Measurements from ENCODE around the gene IFNB1. TPM values are rescaled to one million over a fixed set of nuclear protein-coding genes. Genes with fewer than 3 reads are reported as not detected.

IFNB1 gene
- total and polyA plus RNA-seq, 3 donors from 2014 or later = not detected

DNA sequence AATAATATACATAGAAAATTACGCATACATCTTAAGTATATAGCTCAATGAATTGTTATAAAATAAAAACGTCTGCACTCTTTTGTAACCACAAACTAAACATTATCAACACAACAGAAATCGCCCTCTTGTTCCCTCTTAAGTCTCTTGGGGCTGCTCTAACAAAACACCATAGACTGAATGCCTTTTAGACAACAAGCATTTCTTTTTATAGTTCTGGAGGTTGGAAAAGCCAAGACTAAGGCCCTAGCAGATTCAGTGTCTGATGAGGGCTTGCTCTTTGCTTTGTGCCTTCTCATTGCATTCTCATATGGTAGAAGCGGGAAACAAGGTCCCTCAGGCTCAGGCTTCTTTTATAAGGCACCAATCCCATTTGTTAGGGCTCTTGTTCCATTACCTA lies 4.9 kb upstream of the IFNB1 start:
- Histone ChIP-seq H3K4me3 (no peak overlapping the region), H3K9me3 (no peaks in the 10 kb centered on the region), H3K27ac (no peak overlapping the region), H3K36me3 (ENCODE audit: low read depth, missing control alignments) (no peaks in the 10 kb centered on the region), H3K27me3 (no peaks in the 10 kb centered on the region), H3K4me1 (no peaks in the 10 kb centered on the region)
- DNase-seq = no peak
- 69 to 72% methylated on average over 4 of the region's 4 CpGs for WGBS, 2 donors
- intact Hi-C loops (cut with DNase I; ENCODE audit: low total_unique reads) = no loop called here
- no peak for TF ChIP-seq POLR2A (IDR thresholded peaks at IDR 0.05)
- TF ChIP-seq, protein P1, sequence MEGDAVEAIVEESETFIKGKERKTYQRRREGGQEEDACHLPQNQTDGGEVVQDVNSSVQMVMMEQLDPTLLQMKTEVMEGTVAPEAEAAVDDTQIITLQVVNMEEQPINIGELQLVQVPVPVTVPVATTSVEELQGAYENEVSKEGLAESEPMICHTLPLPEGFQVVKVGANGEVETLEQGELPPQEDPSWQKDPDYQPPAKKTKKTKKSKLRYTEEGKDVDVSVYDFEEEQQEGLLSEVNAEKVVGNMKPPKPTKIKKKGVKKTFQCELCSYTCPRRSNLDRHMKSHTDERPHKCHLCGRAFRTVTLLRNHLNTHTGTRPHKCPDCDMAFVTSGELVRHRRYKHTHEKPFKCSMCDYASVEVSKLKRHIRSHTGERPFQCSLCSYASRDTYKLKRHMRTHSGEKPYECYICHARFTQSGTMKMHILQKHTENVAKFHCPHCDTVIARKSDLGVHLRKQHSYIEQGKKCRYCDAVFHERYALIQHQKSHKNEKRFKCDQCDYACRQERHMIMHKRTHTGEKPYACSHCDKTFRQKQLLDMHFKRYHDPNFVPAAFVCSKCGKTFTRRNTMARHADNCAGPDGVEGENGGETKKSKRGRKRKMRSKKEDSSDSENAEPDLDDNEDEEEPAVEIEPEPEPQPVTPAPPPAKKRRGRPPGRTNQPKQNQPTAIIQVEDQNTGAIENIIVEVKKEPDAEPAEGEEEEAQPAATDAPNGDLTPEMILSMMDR (IDR thresholded peaks at IDR 0.05) = no peak

DNA sequence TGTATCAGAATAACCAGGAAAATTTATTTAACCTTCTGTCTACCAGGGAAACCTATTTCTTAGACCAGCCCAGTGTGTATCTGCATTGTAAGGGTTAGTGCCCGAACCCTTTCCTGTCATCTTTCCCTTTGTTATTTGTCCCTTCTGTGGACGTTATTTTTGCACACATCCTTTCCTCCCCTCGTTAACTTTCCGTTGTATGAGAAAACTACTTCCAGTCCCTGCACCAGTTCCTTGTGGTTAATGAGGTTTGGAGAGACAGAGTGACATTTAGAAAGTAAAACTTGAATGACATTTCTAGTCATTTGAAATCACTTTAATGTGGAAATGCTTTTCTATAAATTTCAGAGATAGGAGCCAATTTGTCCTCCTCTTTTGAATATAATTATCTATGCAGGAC lies 4.3 kb upstream of the IFNB1 start:
- TF ChIP-seq POLR2A (IDR thresholded peaks at IDR 0.05) = no peak
- TF ChIP-seq, protein P1 (IDR thresholded peaks at IDR 0.05) = no peak
- H3K27me3 ChIP-seq = no peaks in the 10 kb centered on the region
- WGBS, 2 donors = 50 to 56% methylated on average over 4 of the region's 4 CpGs
- DNase-seq = no peak
- intact Hi-C loops (cut with DNase I; ENCODE audit: low total_unique reads) = no loop called here
- H3K4me1 ChIP-seq = no peaks in the 10 kb centered on the region
- H3K9me3 ChIP-seq = no peaks in the 10 kb centered on the region
- H3K36me3 ChIP-seq (ENCODE audit: low read depth, missing control alignments) = no peaks in the 10 kb centered on the region
- no peak overlapping the region for H3K4me3 ChIP-seq
- H3K27ac ChIP-seq = no peak overlapping the region

DNA sequence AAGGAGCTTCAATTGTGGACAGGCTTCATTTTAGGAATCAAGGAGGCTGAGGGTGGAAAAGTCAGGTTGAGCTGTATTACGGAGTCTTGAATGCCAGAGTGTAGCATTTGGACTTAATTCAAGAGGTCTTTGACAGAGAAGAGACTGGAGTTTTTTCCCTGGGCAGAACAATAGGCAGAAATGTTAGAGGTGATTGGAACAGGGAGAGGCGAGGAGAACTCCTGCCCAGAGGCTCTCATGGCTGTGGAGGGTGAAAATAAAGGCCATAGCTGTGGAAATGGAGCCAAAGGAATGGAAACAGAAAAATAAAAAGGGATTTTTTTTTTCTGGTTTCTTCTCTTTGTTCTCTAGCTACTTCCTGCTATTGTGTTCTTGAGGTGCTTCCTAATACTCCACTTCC lies 3.7 kb upstream of the IFNB1 start:
- no peaks in the 10 kb centered on the region for H3K4me1 ChIP-seq
- WGBS, 2 donors = 76 to 84% methylated on average over 2 of the region's 2 CpGs
- H3K27ac ChIP-seq = no peak overlapping the region
- H3K9me3 ChIP-seq = no peaks in the 10 kb centered on the region
- no peaks in the 10 kb centered on the region for H3K36me3 ChIP-seq (ENCODE audit: low read depth, missing control alignments)
- no peak overlapping the region for H3K4me3 ChIP-seq
- H3K27me3 ChIP-seq = no peaks in the 10 kb centered on the region
- no peak for TF ChIP-seq POLR2A (IDR thresholded peaks at IDR 0.05)
- TF ChIP-seq, protein P1 (IDR thresholded peaks at IDR 0.05) = no peak
- no peak for DNase-seq
- intact Hi-C loops (cut with DNase I; ENCODE audit: low total_unique reads) = no loop called here

DNA sequence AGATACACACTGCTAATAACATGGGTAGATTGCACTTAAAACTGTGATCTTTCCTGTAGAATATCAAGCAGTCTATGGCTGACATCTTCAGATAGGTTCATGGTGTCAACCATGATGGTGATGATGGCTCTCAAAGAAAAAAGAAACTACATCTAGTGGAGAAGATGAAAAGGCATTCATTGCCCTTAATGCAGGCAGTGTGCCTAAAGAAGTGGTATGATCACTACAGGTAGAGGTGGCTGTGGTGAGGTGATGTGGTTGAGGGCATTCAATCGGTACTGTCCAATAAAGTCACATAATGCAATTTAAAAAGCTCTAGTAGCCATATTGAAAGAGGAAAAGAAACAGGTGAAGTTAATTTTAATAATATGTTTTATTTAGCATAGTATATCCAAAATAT lies 3.1 kb upstream of the IFNB1 start:
- no peaks in the 10 kb centered on the region for H3K4me1 ChIP-seq
- intact Hi-C loops (cut with DNase I; ENCODE audit: low total_unique reads) = no loop called here

DNA sequence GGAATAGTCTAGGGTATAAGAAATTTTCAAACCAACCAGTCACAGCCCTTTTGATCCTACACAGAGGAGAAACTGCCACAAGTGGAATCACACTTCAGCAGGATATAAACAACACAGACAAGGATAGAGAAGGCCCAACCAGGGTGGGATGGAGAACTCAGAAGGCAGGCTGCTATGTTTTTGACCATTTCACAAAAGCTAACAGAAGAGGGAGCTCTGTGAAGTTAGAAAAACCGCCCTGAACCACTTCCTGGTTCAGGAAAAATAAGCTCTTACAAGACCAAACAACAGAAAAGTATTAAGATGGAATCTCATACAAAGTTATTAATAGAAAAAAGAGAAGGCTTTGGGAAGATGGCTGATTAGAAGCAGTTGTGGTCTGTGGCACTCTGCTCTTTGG lies 960 bp upstream of the IFNB1 start:
- Histone ChIP-seq H3K4me1 (no peaks in the 10 kb centered on the region), H3K27ac (no peak overlapping the region), H3K27me3 (no peaks in the 10 kb centered on the region), H3K36me3 (ENCODE audit: low read depth, missing control alignments) (no peaks in the 10 kb centered on the region), H3K9me3 (no peaks in the 10 kb centered on the region), H3K4me3 (no peak overlapping the region)
- 86 to 92% methylated on average over 1 of the region's 1 CpG for WGBS, 2 donors
- intact Hi-C loops (cut with DNase I; ENCODE audit: low total_unique reads) = no loop called here
- TF ChIP-seq, protein P1 (IDR thresholded peaks at IDR 0.05) = no peak
- no peak for TF ChIP-seq POLR2A (IDR thresholded peaks at IDR 0.05)
- no peak for DNase-seq

More for the DNA sequence above, 3.1 kb upstream of the IFNB1 start:
- no peak overlapping the region for H3K4me3 ChIP-seq
- no peak overlapping the region for H3K27ac ChIP-seq
- H3K27me3 ChIP-seq = no peaks in the 10 kb centered on the region
- no peaks in the 10 kb centered on the region for H3K36me3 ChIP-seq (ENCODE audit: low read depth, missing control alignments)
- DNase-seq = no peak
- WGBS, 2 donors = 97 to 100% methylated on average over 1 of the region's 1 CpG
- no peak for TF ChIP-seq POLR2A (IDR thresholded peaks at IDR 0.05)
- no peaks in the 10 kb centered on the region for H3K9me3 ChIP-seq

All from testis (tissue), 3 donors.